NCI-H748 treated with DMSO at 0.1 percent for 48 hours (cell line): ENCODE measurements around the gene AKR1B15.
"Not testable (repeated sequence)": the region's sequence is repeated elsewhere in the genome, so short reads cannot be mapped to it uniquely, and the experiment has no call there.

ENCODE experiments used
- DNase-seq: peaks from one replicate; lab custom pipeline; 2025; lab: John Stamatoyannopoulos, UW

The AKR1B15 gene

GRCh38 chr7:134548877-134549276, at the start of gene AKR1B15:
AKR1B15 (plus strand) TSS chr7:134549110; CDS start chr7:134564620, 15,510 bp downstream.
- DNase-seq = no peak

DNA sequence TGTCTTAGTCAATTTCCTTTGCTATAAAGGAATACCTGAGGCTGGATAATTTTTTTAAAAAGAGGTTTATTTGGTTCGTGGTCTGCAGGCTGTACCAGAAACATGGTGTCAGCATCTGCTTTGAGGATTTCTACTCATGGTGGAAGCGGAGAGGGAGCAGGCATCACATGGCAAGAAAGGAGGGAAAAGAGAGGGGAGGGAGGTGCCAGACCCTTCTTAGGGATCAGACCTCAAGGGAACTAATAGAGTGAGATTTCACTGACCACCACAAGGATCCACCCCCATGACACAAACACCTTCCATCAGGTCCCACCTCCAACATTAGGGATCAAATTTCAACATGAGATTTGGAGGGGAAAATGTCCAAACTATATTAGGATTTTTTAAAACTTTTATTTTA, 48.5 kb upstream of the AKR1B15 start:
- no peak for DNase-seq

GRCh38 chr7:134500982-134501381, 47.9 kb upstream of the AKR1B15 start:
- no peak for DNase-seq

GRCh38 chr7:134502463-134503371, 46.2 kb upstream of the AKR1B15 start:
- DNase-seq = no peak

DNA sequence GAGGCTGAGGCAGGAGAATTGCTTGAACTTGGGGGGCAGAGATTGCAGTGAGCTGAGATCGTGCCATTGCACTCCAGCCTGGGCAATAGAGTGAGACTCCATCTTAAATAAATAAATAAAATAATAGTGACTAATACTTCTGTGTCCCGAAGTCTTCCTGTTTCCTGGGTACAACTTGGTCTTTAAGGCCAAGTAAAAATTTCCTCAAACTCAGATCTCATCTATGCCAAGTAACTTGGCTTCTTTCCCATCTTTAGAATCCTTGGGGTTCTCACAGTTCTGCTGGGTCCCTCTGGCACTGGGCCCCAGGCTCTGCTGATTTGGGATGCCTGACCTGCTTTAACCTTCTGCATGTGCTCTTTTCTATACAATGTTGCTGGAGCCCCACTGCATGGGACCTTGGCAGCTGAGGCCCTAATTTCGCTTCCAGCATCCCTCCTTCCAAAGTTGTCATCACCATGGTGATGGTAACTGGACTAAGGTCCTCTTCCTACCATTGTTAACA, 44.2 kb upstream of the AKR1B15 start:
- DNase-seq = no peak

GRCh38 chr7:134505856-134506255, 43.1 kb upstream of the AKR1B15 start:
- DNase-seq = no peak

DNA sequence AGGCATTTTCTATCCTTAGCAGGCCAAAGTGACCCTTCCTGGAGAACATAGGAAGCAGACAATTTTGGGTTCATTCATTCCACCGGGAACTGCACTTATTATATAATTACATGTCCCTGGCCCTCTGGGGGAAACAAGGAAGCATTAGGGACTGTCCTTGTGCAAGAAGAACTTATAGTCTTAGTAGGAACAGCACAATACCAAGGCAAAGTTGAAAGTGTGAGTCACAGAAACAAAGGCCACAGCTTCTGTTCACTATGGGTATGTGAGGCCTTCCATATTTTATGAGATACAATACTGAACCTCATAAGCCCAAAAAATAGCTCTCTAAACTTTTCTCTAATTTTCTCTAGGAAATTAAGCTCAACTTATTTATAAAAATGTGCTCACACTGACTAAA, 39.9 kb upstream of the AKR1B15 start:
- DNase-seq = no peak

DNA sequence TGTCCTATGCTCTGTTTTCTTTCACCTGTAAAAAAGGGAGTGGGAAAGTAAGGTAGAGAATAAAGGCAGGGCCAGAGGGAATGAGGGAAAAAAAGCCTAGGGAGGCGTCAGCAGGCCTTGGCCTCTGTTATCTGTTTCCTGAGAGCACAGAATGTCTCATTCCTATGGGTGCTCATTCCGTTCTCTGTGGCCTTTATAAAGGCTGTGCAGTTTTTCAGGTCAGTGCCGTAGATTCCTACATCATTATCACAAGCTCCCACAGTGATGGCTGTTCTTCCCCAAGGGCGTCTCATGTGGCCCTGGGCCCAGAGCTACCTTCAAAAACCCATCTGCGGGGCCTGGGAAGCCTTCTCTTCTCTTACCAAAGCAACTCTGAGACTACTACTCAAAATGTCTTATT, 38.3 kb upstream of the AKR1B15 start:
- no peak for DNase-seq

DNA sequence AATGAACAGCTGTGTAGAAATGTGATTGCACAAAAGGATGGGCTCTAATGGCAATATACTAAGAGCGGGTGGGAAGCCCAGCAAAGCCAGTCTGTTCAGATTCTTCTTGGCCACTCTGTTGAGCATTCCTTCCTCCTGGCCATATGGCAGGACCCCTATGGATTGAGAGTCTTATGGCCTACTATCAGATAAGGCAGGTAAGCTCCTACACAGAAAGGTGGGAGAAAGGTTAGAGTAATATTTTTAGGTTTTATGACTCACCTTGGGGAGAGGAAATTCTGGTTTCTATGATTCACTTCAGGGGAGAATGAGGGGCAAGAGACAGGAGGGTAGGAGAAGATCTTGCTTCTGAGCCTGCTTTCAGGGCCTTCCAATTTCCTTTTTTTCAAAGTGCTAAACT, 36.6 kb upstream of the AKR1B15 start:
- no peak for DNase-seq

DNA sequence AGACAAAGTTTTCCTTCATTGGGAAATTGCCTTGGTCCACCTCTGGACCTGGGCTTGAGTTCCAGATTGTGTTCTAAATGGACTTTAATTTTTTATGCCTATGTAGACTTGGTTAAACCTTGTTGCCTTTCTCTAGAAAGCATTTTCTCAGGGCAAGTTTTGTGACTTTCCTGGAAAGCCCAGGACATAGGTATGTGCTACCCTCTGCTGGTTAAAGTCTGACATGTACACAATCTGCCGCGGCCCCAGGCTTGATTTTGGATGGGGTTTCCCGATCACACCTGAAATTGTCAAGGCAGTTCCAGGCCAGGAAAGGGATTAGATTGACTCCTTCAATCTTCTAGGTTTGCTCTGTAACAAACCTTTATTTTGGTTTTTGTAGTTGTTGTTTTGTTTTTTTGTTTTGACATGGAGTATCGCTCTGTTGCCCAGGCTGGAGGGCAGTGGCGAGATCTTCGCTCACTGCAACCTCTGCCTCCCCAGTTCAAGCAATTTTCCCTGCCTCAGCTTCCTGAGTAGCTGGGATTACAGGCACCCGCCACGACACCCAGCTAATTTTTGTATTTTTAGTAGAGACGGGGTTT, 35.6 kb upstream of the AKR1B15 start:
- peak; percentile 20 for DNase-seq

DNA sequence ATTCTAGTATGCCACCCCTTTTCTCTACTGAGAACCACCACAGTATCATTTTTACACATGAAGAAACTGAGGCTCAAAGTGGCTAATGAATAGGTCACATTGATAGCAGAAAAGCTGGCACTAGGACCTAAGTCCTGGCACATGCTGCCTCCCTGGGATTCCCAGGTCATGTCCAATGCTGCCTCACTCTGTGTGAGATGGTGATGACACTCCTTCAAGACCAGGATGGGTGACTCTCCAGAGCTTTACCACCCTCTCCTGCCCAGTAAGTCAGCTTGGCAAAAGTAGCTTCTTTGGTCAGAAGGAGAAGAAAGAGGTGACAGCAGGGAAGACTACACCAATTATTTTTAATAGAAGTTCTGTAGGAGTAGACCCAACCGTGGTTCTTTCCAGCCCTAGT, 34.8 kb upstream of the AKR1B15 start:
- no peak for DNase-seq

DNA sequence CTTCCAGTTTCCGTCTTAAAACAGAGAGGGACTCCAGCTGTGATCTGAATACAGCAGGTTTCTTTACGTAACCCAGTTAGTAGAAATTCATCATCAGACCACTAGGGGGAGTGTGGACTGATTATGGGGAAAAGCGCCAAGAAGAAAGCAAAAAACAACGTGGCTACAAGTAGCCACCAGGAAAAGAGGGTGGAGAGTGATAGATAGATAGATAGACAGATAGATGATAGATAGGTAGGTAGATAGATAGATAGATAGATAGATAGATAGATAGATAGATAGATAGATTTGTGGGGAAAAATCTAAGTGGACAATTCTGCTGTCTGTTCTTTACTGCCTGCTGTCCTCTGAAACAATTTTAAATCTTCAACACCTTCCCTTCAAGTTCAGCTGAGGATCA, 34.2 kb upstream of the AKR1B15 start:
- DNase-seq = peak; percentile 34

GRCh38 chr7:134515569-134516468, 33.1 kb upstream of the AKR1B15 start:
- DNase-seq = no peak

GRCh38 chr7:134520130-134520529, 28.8 kb upstream of the AKR1B15 start:
- DNase-seq = no peak

DNA sequence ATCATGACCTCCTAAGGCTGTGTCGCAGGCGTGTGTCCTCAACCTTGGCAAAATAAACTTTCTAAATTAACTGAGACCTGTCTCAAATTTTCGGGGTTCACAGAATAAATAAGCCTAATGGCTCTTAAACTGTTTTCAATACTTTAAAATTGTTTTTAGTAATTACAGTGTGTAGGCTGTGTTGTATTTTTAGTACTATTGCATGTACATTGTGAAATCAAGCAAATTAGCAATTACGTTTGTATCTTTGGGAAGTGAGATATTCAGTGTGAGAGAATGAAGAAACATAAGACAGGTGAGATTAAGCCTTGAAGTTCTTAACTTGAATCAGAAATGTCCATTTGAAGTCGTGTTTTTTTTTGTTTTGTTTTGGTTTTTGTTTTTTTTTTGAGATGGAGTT, 26.3 kb upstream of the AKR1B15 start:
- DNase-seq = no peak

DNA sequence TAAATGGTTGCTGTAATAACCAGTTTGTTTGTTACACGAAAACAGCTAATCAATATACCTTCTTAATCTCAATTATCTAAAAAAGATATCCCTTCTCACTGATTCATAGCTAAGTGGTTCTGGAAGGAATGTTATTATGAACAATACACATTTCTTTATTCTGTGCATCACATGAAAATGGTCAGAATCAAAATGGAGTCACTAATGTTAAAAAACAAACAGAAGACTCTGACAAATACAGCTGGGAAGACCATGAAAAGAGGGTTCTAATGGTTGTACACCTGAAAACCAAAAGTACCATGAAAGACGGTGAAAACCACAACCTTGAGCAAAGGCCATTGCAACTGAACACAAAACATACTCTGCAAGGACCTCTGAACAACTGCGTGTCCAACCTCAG, 23.5 kb upstream of the AKR1B15 start:
- DNase-seq = not testable (repeated sequence)

DNA sequence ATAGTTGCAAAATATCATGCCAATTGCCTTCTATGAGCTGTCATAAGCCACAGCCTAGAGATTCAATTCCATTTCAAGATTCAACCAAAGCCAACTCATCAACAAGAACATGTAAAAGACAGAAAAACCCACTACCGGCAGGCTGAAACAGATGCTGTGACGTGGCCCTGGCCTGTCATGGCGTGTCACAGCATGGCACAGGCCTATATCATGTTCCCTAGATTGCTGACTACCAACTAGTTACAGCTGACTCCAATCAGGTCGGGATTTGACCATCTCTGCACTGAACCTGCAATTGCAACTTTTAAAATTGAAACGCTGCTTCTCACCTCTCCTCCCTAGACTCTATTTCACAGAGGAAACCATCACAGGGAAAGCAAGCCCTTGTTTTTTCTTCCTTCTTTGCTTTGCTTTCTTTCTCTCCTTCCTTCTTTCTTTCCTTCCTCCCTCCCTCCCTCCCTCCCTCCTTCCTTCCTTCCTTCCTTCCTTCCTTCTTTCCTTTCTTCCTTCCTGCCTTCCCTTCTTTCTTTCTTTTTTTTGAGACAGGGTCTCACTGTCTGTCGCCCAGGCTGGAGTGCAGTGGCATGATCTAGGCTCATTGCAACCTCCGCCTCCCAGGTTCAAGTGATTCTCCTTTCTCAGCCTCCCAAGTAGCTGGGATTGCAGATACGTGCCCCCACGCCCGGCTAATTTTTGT, 22.2 kb upstream of the AKR1B15 start:
- not testable (repeated sequence) for DNase-seq

DNA sequence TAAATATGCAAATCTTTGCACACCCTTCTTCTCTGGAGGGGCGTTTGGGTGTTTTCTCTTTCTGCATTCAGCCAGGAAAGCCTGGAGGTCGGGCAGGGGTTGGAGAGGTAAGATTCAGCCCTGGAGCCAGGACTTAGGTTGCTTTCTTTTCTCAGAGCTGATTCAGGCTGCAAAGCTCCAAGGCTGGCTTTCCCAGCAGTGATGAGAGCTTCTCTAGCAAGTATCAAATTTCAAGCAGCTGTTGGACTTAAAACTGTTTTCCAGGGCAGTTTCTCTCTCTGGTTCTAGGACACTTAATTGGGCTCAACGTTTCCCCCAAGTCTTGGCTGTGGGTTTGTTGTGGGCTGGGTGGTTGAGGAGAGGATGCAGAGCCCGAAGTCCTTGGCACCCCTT, 20.9 kb upstream of the AKR1B15 start:
- DNase-seq = no peak

GRCh38 chr7:134528749-134529148, 20.2 kb upstream of the AKR1B15 start:
- DNase-seq = no peak

- DNase-seq = no peak
Measured at GRCh38 chr7:134530460-134530859, 18.4 kb upstream of the AKR1B15 start.

DNA sequence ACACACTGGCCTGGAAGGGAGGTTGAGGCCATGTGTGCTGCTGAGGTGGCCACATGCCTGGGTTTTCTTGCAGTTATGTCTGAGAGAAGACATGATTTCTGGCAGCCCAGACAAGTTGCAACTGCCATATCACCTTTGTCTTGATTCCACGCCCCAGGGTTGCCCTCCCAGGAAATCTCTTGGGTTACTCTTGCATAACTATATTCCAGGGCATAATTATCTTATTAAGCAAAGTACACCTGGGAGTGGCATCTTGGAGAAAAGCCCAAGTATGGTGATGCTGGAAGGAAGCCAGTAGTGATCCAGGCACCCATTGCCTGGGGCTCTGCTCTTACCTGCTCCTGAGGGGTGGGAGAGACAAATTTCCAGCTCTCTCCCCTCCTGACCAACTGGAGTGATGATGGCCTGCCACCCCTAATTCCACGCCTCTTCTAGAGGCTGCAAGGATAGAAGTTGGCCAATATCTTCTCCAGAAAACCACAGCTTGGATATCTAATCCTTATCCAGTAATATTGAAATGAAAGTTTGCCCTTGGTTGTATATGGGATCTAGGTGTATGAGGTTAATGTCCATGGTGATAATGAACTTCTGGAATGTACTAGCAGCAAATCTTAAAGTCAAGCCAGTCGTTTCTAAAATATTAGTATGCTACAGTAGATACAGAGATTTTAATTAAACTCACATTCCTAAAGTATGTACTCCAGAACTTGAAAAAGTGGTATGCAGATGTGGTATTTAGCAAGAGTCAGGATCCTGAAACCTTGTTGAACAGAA, 16.5 kb upstream of the AKR1B15 start:
- no peak for DNase-seq
